SK-N-MC (cell line): ENCODE results near the gene HOXA6.

Experiments
- EZH2 ChIP-seq: fragments of 200-600 bp; sonication (generic); IDR thresholded peaks from one replicate; pipeline ENCODE4 v1.6.1; 2017; ENCODE audit warnings: antibody characterized with exemption
- FOXP2 ChIP-seq: optimal IDR thresholded peaks from 2 replicates; pipeline ENCODE3; 2011; ENCODE audit warnings: mild to moderate bottlenecking, moderate library complexity; ENCODE audit not compliant: insufficient read depth; ENCODE audit errors: extremely low read length, control extremely low read depth
- POLR2AphosphoS5 ChIP-seq: IDR thresholded peaks from 2 replicates; pipeline ENCODE4 v1.6.1; 2012; ENCODE audit warnings: mild to moderate bottlenecking, low read depth, low read length, borderline replicate concordance

DNA sequence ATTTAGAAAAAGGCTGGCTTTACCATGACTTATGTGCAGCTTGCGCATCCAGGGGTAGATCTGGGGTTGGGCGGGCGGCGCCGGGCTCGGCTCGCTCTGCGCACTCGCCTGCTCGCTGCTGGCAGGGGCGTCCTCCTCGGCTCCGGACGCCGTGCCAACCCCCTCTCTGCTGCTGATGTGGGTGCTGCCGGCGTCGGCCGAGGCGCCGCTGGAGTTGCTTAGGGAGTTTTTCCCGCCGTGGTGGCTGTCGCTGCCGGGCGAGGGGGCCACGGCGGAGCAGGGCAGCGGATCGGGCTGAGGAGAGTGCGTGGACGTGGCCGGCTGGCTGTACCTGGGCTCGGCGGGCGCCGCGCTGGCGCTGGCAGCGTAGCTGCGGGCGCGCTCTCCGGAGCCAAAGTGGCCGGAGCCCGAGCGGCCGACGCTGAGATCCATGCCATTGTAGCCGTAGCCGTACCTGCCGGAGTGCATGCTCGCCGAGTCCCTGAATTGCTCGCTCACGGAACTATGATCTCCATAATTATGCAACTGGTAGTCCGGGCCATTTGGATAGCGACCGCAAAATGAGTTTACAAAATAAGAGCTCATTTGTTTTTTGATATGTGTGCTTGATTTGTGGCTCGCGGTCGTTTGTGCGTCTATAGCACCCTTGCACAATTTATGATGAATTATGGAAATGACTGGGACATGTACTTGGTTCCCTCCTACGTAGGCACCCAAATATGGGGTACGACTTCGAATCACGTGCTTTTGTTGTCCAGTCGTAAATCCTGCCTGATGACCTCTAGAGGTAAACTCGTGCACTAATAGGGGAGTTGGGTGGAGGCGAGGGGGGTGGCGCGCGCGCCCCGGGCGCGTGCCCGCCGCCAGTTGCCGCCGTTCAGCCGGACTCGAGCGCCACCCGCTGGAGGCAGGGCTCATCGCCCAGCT, 4.3 kb downstream of the HOXA6 start, which contains the start of gene HOXA5:
- TF ChIP-seq POLR2AphosphoS5 (no peak), EZH2 (peak; percentile 86), FOXP2 (no peak)
